IPS-15b (cell line): Measurements from ENCODE around the gene TUBE1.

Experiments
- H3K27me3 ChIP-seq: one replicate; pipeline ENCODE4 v1.6.1; 2013; ENCODE audit warnings: low read length; ENCODE audit not compliant: control insufficient read depth, insufficient read depth
- H3K36me3 ChIP-seq: one replicate; pipeline ENCODE4 v1.6.1; 2013; ENCODE audit warnings: low read length; ENCODE audit not compliant: control insufficient read depth, insufficient read depth
- H3K4me1 ChIP-seq: one replicate; pipeline ENCODE4 v1.6.1; 2013; ENCODE audit warnings: mild to moderate bottlenecking, low read length; ENCODE audit not compliant: control insufficient read depth, insufficient read depth
- H3K4me3 ChIP-seq: one replicate; pipeline ENCODE4 v1.5.1; 2013; ENCODE audit warnings: low read depth, low read length
- H3K9ac ChIP-seq: one replicate; pipeline ENCODE4 v1.6.1; 2013; ENCODE audit warnings: low read depth, mild to moderate bottlenecking, low read length
- H3K9me3 ChIP-seq: one replicate; pipeline ENCODE4 v1.6.1; 2013; ENCODE audit warnings: mild to moderate bottlenecking, low read length; ENCODE audit not compliant: control insufficient read depth, insufficient read depth

Gene TUBE1, protein sequence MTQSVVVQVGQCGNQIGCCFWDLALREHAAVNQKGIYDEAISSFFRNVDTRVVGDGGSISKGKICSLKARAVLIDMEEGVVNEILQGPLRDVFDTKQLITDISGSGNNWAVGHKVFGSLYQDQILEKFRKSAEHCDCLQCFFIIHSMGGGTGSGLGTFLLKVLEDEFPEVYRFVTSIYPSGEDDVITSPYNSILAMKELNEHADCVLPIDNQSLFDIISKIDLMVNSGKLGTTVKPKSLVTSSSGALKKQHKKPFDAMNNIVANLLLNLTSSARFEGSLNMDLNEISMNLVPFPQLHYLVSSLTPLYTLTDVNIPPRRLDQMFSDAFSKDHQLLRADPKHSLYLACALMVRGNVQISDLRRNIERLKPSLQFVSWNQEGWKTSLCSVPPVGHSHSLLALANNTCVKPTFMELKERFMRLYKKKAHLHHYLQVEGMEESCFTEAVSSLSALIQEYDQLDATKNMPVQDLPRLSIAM

DNA sequence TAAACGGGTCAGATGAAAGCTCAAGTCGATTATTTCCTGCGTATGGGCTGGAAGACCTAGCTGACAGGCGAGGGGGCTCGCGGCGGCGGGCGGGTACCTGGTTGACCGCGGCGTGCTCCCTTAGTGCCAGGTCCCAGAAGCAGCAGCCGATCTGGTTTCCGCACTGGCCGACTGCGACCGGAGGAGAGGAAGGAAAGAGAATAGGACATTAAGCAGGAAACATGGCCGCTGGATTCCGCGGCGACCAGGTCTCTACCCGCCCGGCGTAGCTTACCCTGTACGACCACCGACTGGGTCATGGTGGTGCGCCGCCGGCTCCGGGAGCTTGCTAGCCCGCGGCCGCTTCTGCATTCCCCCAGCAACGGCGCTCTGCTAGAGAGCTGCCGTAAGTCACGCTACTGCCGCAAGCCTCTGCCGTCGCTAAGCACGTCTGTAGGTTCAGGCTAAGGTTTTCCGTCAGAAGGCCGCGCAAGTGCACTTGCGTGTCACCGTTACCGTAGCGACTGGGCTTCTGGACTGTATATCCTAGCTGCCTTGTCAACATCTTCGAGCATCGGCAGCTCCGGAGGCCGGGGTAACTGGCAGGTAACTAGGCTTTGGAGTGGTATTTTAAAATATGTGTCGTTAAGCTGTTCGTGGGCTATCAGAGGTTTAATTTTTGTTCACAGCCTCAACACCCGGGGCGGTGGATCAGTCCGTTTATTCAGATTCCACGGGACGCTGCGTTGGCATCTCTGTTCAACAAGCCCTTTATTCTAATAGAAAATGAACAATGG is at the start of gene TUBE1, which contains the start of gene FAM229B:
TSS of gene TUBE1 (minus strand) at position 347 of the 776 bp plus-strand sequence. CDS start at position 299, 48 bp downstream.
TSS of gene FAM229B (plus strand) at position 456 of the 776 bp plus-strand sequence. CDS start 11,693 bp downstream, outside the sequence.
- H3K36me3 ChIP-seq, result no peaks in the 10 kb centered on the region
- H3K27me3 ChIP-seq, result peaks cover 6% of the 10 kb centered on the region
- peak within 1 kb of the TSS; percentile 61 for H3K9ac ChIP-seq
- H3K4me1 ChIP-seq, result no peaks in the 10 kb centered on the region
- H3K9me3 ChIP-seq, result no peaks in the 10 kb centered on the region
- H3K4me3 ChIP-seq, result peak within 1 kb of the TSS; percentile 80

DNA sequence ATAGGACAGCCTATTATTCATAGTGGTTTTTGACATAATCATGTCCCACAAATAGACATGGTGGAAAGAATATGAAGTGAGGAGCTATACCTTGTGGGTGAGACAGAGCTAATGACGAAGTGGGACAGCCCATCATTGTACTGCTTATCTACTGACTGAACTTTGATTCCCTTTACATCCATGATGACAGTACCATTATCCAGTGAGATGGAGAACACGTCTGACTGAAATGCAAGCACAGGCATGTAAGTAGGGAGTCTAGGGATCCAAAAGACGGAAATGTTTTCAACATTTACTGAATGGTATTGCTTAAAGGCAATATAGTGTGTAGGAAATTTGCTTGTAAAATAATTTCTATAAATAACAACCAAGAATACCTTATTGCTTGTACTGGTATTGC is 43.6 kb upstream of the TUBE1 start:
- Histone ChIP-seq H3K4me3 (no peak overlapping the region), H3K9me3 (no peaks in the 10 kb centered on the region), H3K27me3 (no peaks in the 10 kb centered on the region), H3K36me3 (no peaks in the 10 kb centered on the region), H3K4me1 (no peaks in the 10 kb centered on the region), H3K9ac (no peak overlapping the region)

DNA sequence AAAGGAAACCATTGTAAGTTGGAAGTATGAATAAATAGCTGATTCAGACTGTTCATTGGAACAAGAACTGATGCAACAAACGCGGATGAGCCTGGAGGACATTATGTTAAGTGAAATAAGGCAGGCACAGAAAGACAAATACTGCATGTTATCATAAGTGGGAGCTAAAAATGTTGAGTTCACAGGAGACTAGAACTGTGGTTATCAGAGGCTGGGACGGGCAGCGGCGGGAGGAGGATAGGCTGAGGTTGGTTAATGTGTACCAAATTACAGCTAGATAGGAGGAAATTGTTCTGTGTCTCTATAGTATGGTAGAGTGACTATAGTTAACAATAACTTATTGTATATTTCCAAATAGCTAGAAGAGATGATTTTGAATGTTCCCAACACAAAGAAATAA is 40.9 kb upstream of the TUBE1 start:
- no peaks in the 10 kb centered on the region for H3K27me3 ChIP-seq
- H3K4me1 ChIP-seq, result no peaks in the 10 kb centered on the region
- H3K4me3 ChIP-seq, result no peak overlapping the region
- no peaks in the 10 kb centered on the region for H3K36me3 ChIP-seq
- no peak overlapping the region for H3K9ac ChIP-seq
- no peaks in the 10 kb centered on the region for H3K9me3 ChIP-seq

DNA sequence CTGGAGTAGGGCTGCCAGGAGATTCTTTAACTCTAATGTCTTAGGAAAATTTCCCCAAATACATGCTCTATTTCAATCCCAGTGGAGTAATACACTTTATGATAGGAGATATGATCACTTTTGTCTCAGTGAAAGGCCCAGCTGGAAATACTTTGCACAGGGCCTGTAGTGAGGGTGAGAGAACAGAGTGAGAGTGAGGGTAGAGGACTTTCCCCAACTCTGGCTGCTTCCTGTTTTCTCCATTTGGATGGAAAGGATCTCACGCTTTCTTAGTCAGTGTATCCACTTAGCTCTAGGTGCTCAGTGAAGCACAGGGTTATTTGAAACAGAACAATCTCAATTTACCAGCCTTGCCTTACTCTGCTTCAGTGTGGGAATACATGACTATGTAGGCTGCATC is 36.7 kb upstream of the TUBE1 start:
- H3K4me1 ChIP-seq, result no peaks in the 10 kb centered on the region
- no peaks in the 10 kb centered on the region for H3K36me3 ChIP-seq
- no peak overlapping the region for H3K9ac ChIP-seq
- H3K9me3 ChIP-seq, result no peaks in the 10 kb centered on the region
- no peaks in the 10 kb centered on the region for H3K27me3 ChIP-seq
- H3K4me3 ChIP-seq, result no peak overlapping the region

DNA sequence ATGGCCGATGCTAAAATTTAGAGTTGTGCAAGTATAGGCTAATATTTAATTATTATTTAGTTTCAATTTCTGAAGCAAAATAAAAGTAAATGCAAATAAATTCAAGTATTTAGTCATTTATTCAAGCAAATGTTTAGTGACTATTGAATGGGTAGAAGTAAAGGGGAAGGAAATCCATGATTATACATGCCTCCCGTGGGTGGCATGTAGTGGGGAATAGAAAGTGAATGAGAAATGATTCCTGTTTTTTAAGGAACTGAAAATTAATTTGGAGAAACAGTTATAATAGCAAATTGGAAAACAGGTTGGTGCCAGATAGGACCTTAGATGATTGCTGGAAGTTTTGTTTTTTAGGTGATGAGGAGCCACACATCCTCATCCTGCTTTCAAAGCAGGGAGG is 35.5 kb upstream of the TUBE1 start:
- Histone ChIP-seq H3K4me3 (no peak overlapping the region), H3K9ac (no peak overlapping the region), H3K9me3 (no peaks in the 10 kb centered on the region), H3K36me3 (no peaks in the 10 kb centered on the region), H3K27me3 (no peaks in the 10 kb centered on the region), H3K4me1 (no peaks in the 10 kb centered on the region)

DNA sequence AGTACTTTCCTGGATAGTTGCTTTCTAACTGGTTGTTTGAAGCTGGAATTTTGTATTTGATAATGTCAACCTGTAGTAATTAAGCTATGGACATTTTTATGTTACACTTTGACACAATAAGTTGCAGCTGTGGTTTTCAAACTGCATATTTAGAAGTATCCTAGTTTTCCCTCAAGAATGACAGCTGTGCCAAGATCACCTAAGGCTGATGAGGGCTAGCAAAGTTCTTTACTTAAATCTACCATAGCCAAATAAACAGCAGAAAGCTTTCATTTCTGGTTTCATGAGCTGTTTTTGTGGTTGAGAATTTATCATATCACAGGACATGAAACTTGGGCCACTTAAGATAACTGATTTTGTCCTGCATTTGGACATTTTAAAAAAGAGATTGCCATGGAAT is 30.8 kb upstream of the TUBE1 start:
- Histone ChIP-seq H3K4me1 (no peaks in the 10 kb centered on the region), H3K27me3 (no peaks in the 10 kb centered on the region), H3K9me3 (no peaks in the 10 kb centered on the region), H3K9ac (no peak overlapping the region), H3K4me3 (no peak overlapping the region), H3K36me3 (no peaks in the 10 kb centered on the region)

DNA sequence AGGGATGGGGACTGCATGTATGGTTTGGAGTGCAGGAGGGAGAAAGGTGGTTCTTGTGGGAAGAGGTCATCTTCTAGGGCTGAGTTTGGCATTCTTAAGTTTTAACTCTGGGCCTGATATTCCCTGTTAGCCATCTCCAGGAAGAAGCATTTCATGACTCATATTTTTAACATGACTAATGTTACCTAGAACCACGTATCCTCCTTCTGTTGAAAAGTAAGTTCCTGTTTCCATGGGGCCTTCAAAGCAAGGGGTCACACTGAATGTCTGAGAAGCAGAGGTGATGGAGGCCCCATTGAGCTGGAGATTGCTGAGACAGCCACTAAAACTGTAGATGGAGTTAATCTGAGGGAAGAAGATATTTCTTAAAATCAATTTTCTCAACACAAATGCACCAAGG is 30.3 kb upstream of the TUBE1 start:
- Histone ChIP-seq H3K36me3 (no peaks in the 10 kb centered on the region), H3K9me3 (no peaks in the 10 kb centered on the region), H3K27me3 (no peaks in the 10 kb centered on the region), H3K4me1 (no peaks in the 10 kb centered on the region), H3K9ac (no peak overlapping the region), H3K4me3 (no peak overlapping the region)

DNA sequence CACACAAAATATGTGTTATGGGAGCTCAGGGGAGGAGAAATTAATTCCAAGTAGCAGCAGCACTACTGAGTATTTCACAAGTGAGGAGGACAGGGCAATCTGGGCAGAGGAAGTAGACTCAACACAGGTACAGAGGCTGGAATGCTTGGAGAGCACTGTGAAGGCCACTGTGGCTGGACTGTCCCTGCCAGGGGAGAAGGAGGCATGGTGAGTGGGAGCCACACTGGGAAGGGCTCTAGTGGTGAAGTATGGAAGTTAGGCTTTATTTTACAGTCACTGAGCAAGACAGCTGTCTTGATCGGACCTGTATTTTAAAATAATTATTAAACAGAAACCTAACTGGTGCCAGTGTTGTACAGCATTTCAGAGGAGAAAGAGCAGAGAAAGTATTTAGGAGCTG is 28.9 kb upstream of the TUBE1 start:
- Histone ChIP-seq H3K9ac (no peak overlapping the region), H3K27me3 (no peaks in the 10 kb centered on the region), H3K4me3 (no peak overlapping the region), H3K36me3 (no peaks in the 10 kb centered on the region), H3K9me3 (no peaks in the 10 kb centered on the region), H3K4me1 (no peaks in the 10 kb centered on the region)

DNA sequence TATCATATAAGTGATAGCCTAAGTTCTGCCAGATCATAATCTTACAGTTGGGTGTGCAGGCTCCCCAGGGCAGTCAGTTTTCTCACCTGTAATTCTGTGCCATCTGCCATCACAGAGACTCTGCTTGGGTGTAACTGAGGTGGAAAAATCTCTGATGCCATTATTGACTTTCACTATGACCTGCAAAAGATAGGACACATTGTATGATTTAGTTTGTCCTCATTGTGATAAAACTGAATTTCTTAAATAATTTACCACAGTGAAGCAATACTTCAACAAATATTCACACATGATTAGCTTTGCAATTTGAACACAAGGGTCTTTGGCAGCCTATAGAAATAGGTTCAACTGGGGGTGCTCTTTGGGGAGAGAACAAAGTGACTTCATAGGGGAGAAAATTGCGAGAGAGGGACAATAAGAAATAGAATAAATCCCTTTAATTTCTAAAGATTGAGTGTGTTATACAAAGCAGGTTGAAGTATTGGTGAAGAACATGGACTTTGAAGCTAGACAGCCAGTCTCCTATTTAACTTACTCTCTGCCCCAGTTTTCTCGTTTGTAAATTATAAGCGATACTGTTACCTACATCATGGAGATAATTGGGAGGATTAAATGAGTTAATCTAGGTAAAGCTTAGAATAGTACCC is 27.4 kb upstream of the TUBE1 start:
- H3K4me3 ChIP-seq, result no peak overlapping the region

DNA sequence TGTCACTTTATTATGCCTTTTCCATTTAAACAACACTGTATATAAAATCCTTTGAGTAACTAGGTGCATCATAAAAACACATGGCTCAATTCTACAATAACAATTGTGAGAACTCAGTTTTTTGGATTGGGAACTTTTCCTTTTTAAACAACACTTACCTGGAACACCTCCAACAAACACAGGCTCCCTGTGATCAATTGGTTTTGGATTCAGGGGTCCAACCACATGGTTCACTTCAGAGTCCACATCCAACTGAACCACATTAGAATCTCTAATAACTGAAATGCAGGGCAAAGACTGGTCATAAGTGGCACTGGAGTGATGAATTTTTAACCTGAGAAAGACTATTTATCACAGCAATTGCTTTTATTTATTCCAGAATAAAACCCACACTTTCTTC is 26.6 kb upstream of the TUBE1 start:
- no peaks in the 10 kb centered on the region for H3K9me3 ChIP-seq
- no peak overlapping the region for H3K9ac ChIP-seq
- H3K4me1 ChIP-seq, result no peaks in the 10 kb centered on the region
- no peaks in the 10 kb centered on the region for H3K36me3 ChIP-seq
- no peak overlapping the region for H3K4me3 ChIP-seq
- H3K27me3 ChIP-seq, result no peaks in the 10 kb centered on the region

More for the DNA sequence above, 27.4 kb upstream of the TUBE1 start:
- Histone ChIP-seq H3K27me3 (no peaks in the 10 kb centered on the region), H3K9ac (no peak overlapping the region), H3K36me3 (no peaks in the 10 kb centered on the region), H3K4me1 (no peaks in the 10 kb centered on the region), H3K9me3 (no peaks in the 10 kb centered on the region)

DNA sequence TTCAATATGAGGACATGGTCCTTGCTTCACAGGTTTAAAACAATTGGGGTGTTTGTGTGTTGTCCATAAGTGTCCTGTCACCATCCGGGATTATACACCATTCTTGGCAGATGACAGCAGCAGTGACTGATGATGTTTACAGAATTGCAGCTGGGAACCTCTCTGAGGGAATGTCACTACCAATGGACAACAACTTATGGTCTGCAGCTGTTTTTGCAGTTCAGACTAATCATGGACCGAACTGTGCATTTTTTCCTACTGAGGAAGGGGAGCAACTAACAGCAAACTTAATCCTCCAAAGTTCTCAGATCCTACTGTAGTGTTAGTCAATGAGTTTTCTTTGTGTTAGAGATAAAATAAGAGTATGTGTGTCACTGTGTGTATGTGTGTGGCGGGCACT is 26.1 kb upstream of the TUBE1 start:
- Histone ChIP-seq H3K9ac (no peak overlapping the region), H3K36me3 (no peaks in the 10 kb centered on the region), H3K4me3 (no peak overlapping the region)

More for the DNA sequence above, 26.1 kb upstream of the TUBE1 start:
- Histone ChIP-seq H3K27me3 (no peaks in the 10 kb centered on the region), H3K4me1 (no peaks in the 10 kb centered on the region), H3K9me3 (no peaks in the 10 kb centered on the region)
